ENCODE data around the gene POTEJ. TPM values are rescaled to one million over a fixed set of nuclear protein-coding genes. Genes with fewer than 3 reads are reported as not detected.
"Not testable (repeated sequence)": the region's sequence is repeated elsewhere in the genome, so short reads cannot be mapped to it uniquely, and the experiment has no call there.

The POTEJ gene
- total RNA-seq, 3 donors from 2014 or later (not counting 1 experiment from before 2014, with no cell fraction given) = not detected

GRCh38 chr2:130594011-130594410 lies 17.2 kb upstream of the POTEJ start:
- H3K27ac ChIP-seq (ENCODE audit: low read length); H3K27me3 ChIP-seq (ENCODE audit: control insufficient read depth, insufficient read depth, low read length); H3K4me1 ChIP-seq (ENCODE audit: control insufficient read depth, insufficient read depth, low read length); H3K27me3 Mint-ChIP-seq (ENCODE audit: low read depth in 2 of 2); H3K4me3 ChIP-seq (ENCODE audit: low read length); H3K9me3 ChIP-seq (ENCODE audit: control insufficient read depth, insufficient read depth, low read length); H3K36me3 Mint-ChIP-seq; intact Hi-C loops (cut with micrococcal nuclease); H3K4me3 Mint-ChIP-seq; H3K4me1 Mint-ChIP-seq; H3K9me3 Mint-ChIP-seq; DNase-seq; H3K27ac Mint-ChIP-seq; H3K36me3 ChIP-seq (ENCODE audit: control insufficient read depth, insufficient read depth, low read length); ATAC-seq: not testable (repeated sequence)
- no CpG with 5 or more reads among the region's 4 CpGs for WGBS (ENCODE audit: insufficient coverage)

- H3K36me3 Mint-ChIP-seq; H3K9me3 ChIP-seq (ENCODE audit: control insufficient read depth, insufficient read depth, low read length); H3K9me3 Mint-ChIP-seq; DNase-seq; H3K27me3 Mint-ChIP-seq (ENCODE audit: low read depth in 2 of 2); H3K36me3 ChIP-seq (ENCODE audit: control insufficient read depth, insufficient read depth, low read length); H3K4me3 ChIP-seq (ENCODE audit: low read length); H3K27ac Mint-ChIP-seq; H3K4me1 Mint-ChIP-seq; ATAC-seq; H3K27me3 ChIP-seq (ENCODE audit: control insufficient read depth, insufficient read depth, low read length); intact Hi-C loops (cut with micrococcal nuclease); H3K27ac ChIP-seq (ENCODE audit: low read length); H3K4me3 Mint-ChIP-seq; H3K4me1 ChIP-seq (ENCODE audit: control insufficient read depth, insufficient read depth, low read length): not testable (repeated sequence)
- 36% methylated on average over 1 of the region's 6 CpGs for WGBS (ENCODE audit: insufficient coverage)
These were observed 14.5 kb upstream of the POTEJ start for GRCh38 chr2:130596757-130597156.

GRCh38 chr2:130597994-130598393 lies 13.2 kb upstream of the POTEJ start:
- WGBS (ENCODE audit: insufficient coverage) = no CpG with 5 or more reads among the region's 22 CpGs
- H3K27me3 Mint-ChIP-seq (ENCODE audit: low read depth in 2 of 2); H3K36me3 Mint-ChIP-seq; intact Hi-C loops (cut with micrococcal nuclease); H3K4me1 Mint-ChIP-seq; H3K4me1 ChIP-seq (ENCODE audit: control insufficient read depth, insufficient read depth, low read length); DNase-seq; H3K4me3 ChIP-seq (ENCODE audit: low read length); H3K27me3 ChIP-seq (ENCODE audit: control insufficient read depth, insufficient read depth, low read length); H3K4me3 Mint-ChIP-seq; H3K27ac ChIP-seq (ENCODE audit: low read length); H3K36me3 ChIP-seq (ENCODE audit: control insufficient read depth, insufficient read depth, low read length); H3K9me3 ChIP-seq (ENCODE audit: control insufficient read depth, insufficient read depth, low read length); H3K27ac Mint-ChIP-seq; H3K9me3 Mint-ChIP-seq: not testable (repeated sequence)
- ATAC-seq = peak in 1 of 3 donors; percentile 57

GRCh38 chr2:130598463-130598862 lies 12.8 kb upstream of the POTEJ start:
- H3K27me3 Mint-ChIP-seq (ENCODE audit: low read depth in 2 of 2); H3K4me3 Mint-ChIP-seq; ATAC-seq; H3K36me3 Mint-ChIP-seq; H3K9me3 Mint-ChIP-seq; H3K27ac Mint-ChIP-seq; H3K9me3 ChIP-seq (ENCODE audit: control insufficient read depth, insufficient read depth, low read length); DNase-seq; intact Hi-C loops (cut with micrococcal nuclease); H3K4me1 Mint-ChIP-seq; H3K4me1 ChIP-seq (ENCODE audit: control insufficient read depth, insufficient read depth, low read length); H3K36me3 ChIP-seq (ENCODE audit: control insufficient read depth, insufficient read depth, low read length); H3K4me3 ChIP-seq (ENCODE audit: low read length); H3K27ac ChIP-seq (ENCODE audit: low read length); H3K27me3 ChIP-seq (ENCODE audit: control insufficient read depth, insufficient read depth, low read length): not testable (repeated sequence)
- WGBS (ENCODE audit: insufficient coverage) = 8% methylated on average over 10 of the region's 15 CpGs

GRCh38 chr2:130599393-130599792 lies 11.8 kb upstream of the POTEJ start, which contains the start of gene CFC1:
Gene CFC1 (minus strand): TSS chr2:130599575. CDS start chr2:130599287, 288 bp downstream.
- intact Hi-C loops (cut with micrococcal nuclease); H3K27ac Mint-ChIP-seq; H3K4me3 ChIP-seq (ENCODE audit: low read length); H3K36me3 Mint-ChIP-seq; H3K27ac ChIP-seq (ENCODE audit: low read length); ATAC-seq; H3K36me3 ChIP-seq (ENCODE audit: control insufficient read depth, insufficient read depth, low read length); H3K4me1 ChIP-seq (ENCODE audit: control insufficient read depth, insufficient read depth, low read length); H3K9me3 ChIP-seq (ENCODE audit: control insufficient read depth, insufficient read depth, low read length); H3K9me3 Mint-ChIP-seq; H3K4me1 Mint-ChIP-seq; H3K27me3 Mint-ChIP-seq (ENCODE audit: low read depth in 2 of 2); H3K4me3 Mint-ChIP-seq; DNase-seq; H3K27me3 ChIP-seq (ENCODE audit: control insufficient read depth, insufficient read depth, low read length): not testable (repeated sequence)
- no CpG with 5 or more reads among the region's 6 CpGs for WGBS (ENCODE audit: insufficient coverage)

GRCh38 chr2:130599926-130600325 lies 11.3 kb upstream of the POTEJ start:
- DNase-seq; ATAC-seq; H3K4me3 Mint-ChIP-seq; intact Hi-C loops (cut with micrococcal nuclease); H3K9me3 ChIP-seq (ENCODE audit: control insufficient read depth, insufficient read depth, low read length); H3K27me3 Mint-ChIP-seq (ENCODE audit: low read depth in 2 of 2); H3K27ac ChIP-seq (ENCODE audit: low read length); H3K4me1 Mint-ChIP-seq; H3K4me3 ChIP-seq (ENCODE audit: low read length); H3K36me3 ChIP-seq (ENCODE audit: control insufficient read depth, insufficient read depth, low read length); H3K9me3 Mint-ChIP-seq; H3K4me1 ChIP-seq (ENCODE audit: control insufficient read depth, insufficient read depth, low read length); H3K27ac Mint-ChIP-seq; H3K36me3 Mint-ChIP-seq; H3K27me3 ChIP-seq (ENCODE audit: control insufficient read depth, insufficient read depth, low read length): not testable (repeated sequence)
- 89% methylated on average over 5 of the region's 9 CpGs for WGBS (ENCODE audit: insufficient coverage)

- H3K27ac Mint-ChIP-seq; H3K4me3 Mint-ChIP-seq; H3K4me3 ChIP-seq (ENCODE audit: low read length); H3K27me3 ChIP-seq (ENCODE audit: control insufficient read depth, insufficient read depth, low read length); H3K36me3 Mint-ChIP-seq; H3K9me3 Mint-ChIP-seq; H3K4me1 Mint-ChIP-seq; intact Hi-C loops (cut with micrococcal nuclease); DNase-seq; H3K36me3 ChIP-seq (ENCODE audit: control insufficient read depth, insufficient read depth, low read length); H3K27ac ChIP-seq (ENCODE audit: low read length); H3K4me1 ChIP-seq (ENCODE audit: control insufficient read depth, insufficient read depth, low read length); H3K9me3 ChIP-seq (ENCODE audit: control insufficient read depth, insufficient read depth, low read length); H3K27me3 Mint-ChIP-seq (ENCODE audit: low read depth in 2 of 2); ATAC-seq: not testable (repeated sequence)
- WGBS (ENCODE audit: insufficient coverage) = no CpG with 5 or more reads among the region's 15 CpGs
These were observed 9.5 kb upstream of the POTEJ start for GRCh38 chr2:130601648-130602302.

- H3K4me1 ChIP-seq (ENCODE audit: control insufficient read depth, insufficient read depth, low read length); H3K27me3 Mint-ChIP-seq (ENCODE audit: low read depth in 2 of 2); H3K9me3 Mint-ChIP-seq; H3K4me3 Mint-ChIP-seq; H3K27ac ChIP-seq (ENCODE audit: low read length); H3K9me3 ChIP-seq (ENCODE audit: control insufficient read depth, insufficient read depth, low read length); ATAC-seq; H3K4me1 Mint-ChIP-seq; H3K36me3 Mint-ChIP-seq; H3K27me3 ChIP-seq (ENCODE audit: control insufficient read depth, insufficient read depth, low read length); H3K36me3 ChIP-seq (ENCODE audit: control insufficient read depth, insufficient read depth, low read length); DNase-seq; H3K27ac Mint-ChIP-seq; intact Hi-C loops (cut with micrococcal nuclease); H3K4me3 ChIP-seq (ENCODE audit: low read length): not testable (repeated sequence)
- no CpG with 5 or more reads among the region's 17 CpGs for WGBS (ENCODE audit: insufficient coverage)
These were observed 2.8 kb upstream of the POTEJ start for GRCh38 chr2:130608276-130609001.

All from natural killer cell (primary cell).